K562 (cell line): ENCODE measurements around the gene RBPJL. TPM values are rescaled to one million over a fixed set of nuclear protein-coding genes. Genes with fewer than 3 reads are reported as not detected.
A peak's percentile ranks its signal among the peaks of the same experiment; 100 is the strongest.

Experiments
- BCOR ChIP-seq: fragments of 450-650 bp; IDR thresholded peaks from 2 replicates; pipeline ENCODE4 v1.6.1; 2016
- ESRRA ChIP-seq: fragments of 450-650 bp; IDR thresholded peaks from 2 replicates; pipeline ENCODE4 v1.6.1; 2014; ENCODE audit warnings: low read depth, mild to moderate bottlenecking, moderate library complexity, borderline replicate concordance
- FOS ChIP-seq: IDR thresholded peaks from 3 replicates; pipeline ENCODE4 v1.6.1; 2011; ENCODE audit not compliant: insufficient read length; ENCODE audit errors: extremely low read depth
- HNRNPK ChIP-seq: fragments of 200-400 bp; formaldehyde crosslinking; IDR thresholded peaks from one replicate; pipeline ENCODE4 v1.6.1; 2018; ENCODE audit warnings: mild to moderate bottlenecking, low read depth, low read length; ENCODE audit not compliant: poor library complexity, severe bottlenecking
- POLR2B ChIP-seq: fragments of 450-650 bp; IDR thresholded peaks from 2 replicates; pipeline ENCODE4 v1.6.1; 2018; ENCODE audit warnings: low read depth; ENCODE audit not compliant: partially characterized antibody
- RUNX1 ChIP-seq: sonication (generic); IDR thresholded peaks from 2 replicates; pipeline ENCODE4 v1.6.1; 2016; ENCODE audit warnings: antibody characterized with exemption, low read depth
- TCFL5 ChIP-seq: fragments of 250-450 bp; sonication (Bioruptor Pico); conservative IDR thresholded peaks from 2 replicates; pipeline ENCODE4 v1.6.1; 2021; ENCODE audit warnings: mild to moderate bottlenecking, moderate library complexity, matching md5 sums
- ZKSCAN1 ChIP-seq: fragments of 150-350 bp; IDR thresholded peaks from 2 replicates; pipeline ENCODE4 v1.6.1; 2016; ENCODE audit warnings: low read depth, low read length
- ZNF444 ChIP-seq: fragments of 250-450 bp; sonication (Bioruptor Pico); IDR thresholded peaks from 2 replicates; pipeline ENCODE4 v1.4.0; 2020; ENCODE audit warnings: mild to moderate bottlenecking, moderate library complexity
- ZNF76 ChIP-seq: fragments of 250-450 bp; sonication (Bioruptor Pico); IDR thresholded peaks from 2 replicates; pipeline ENCODE4 v1.4.0; 2020; ENCODE audit warnings: mild to moderate bottlenecking, moderate library complexity, borderline replicate concordance
- polyA plus RNA-seq, 8 experiments: library from polyadenylated mRNA; depleted of rRNA in 4 of 8; stranded (reverse) in 5 of 8; unstranded in 3 of 8; fragments of >200 nt; fragmentation: Nextera tagmentation in 2 of 8; fragmentation: Illumina TruSeq in 1 of 8; extraction: Ambion mirVana in 2 of 8; extraction: Trizol in 1 of 8; gene quantifications; 2 replicates each; pipeline versions ENCODE4 v1.2.1 to v1.2.3, GENCODE V29; 2011 to 2014; ENCODE audit warnings: inconsistent platforms in 1 of 8, missing spikeins in 1 of 8
- total RNA-seq, 7 experiments: library from RNA; depleted of rRNA in 6 of 7; stranded (reverse); fragments of >200 nt in 6 of 7; fragmentation: Illumina TruSeq in 2 of 7; extraction: Trizol in 2 of 7; gene quantifications; 2 replicates each; pipeline versions ENCODE4 v1.2.1 to v1.2.3, GENCODE V29; 2011 to 2021; ENCODE audit warnings: low replicate concordance in 1 of 7
- TF ChIP-seq, protein P1 (sequence below): sonication (generic); formaldehyde crosslinking; IDR thresholded peaks from 2 replicates; pipeline ENCODE4 v1.8.0; 2022; ENCODE audit warnings: mild to moderate bottlenecking, missing genetic modification reagents
- TF ChIP-seq, protein P2 (sequence below): fragments of 200-400 bp; formaldehyde crosslinking; IDR thresholded peaks from 2 replicates; pipeline ENCODE4 v1.6.1; 2017; ENCODE audit warnings: mild to moderate bottlenecking, low read depth, low read length, moderate library complexity
- TF ChIP-seq, protein P3 (sequence below), 2 experiments: IDR thresholded peaks; 2 replicates each; pipeline ENCODE4 v1.6.1; 2011; ENCODE audit warnings: borderline replicate concordance in 1 of 2, control low read depth in 1 of 2, low read depth in 1 of 2, low read length in 1 of 2, mild to moderate bottlenecking in 1 of 2, mixed read lengths in 1 of 2, moderate library complexity in 1 of 2; ENCODE audit not compliant: insufficient read depth in 1 of 2, insufficient read length in 1 of 2, poor library complexity in 1 of 2, severe bottlenecking in 1 of 2; ENCODE audit errors: extremely low read depth in 1 of 2
- TF ChIP-seq, protein P4 (sequence below): fragments of 250-450 bp; sonication (Bioruptor Pico); IDR thresholded peaks from 2 replicates; pipeline ENCODE4 v1.8.0; 2022; ENCODE audit warnings: inconsistent platforms, mild to moderate bottlenecking, moderate library complexity, borderline replicate concordance
- TF ChIP-seq, protein P5 (sequence below), 2 experiments: fragments of 450-650 bp in 1 of 2; IDR thresholded peaks; 2 replicates each; pipeline ENCODE4 v1.6.1; 2011 to 2017; ENCODE audit warnings: low read depth in 2 of 2, antibody characterized with exemption in 1 of 2, borderline replicate concordance in 1 of 2, low read length in 1 of 2, mild to moderate bottlenecking in 1 of 2, mixed read lengths in 1 of 2; ENCODE audit not compliant: control insufficient read depth in 1 of 2
- TF ChIP-seq, protein P6 (sequence below): sonication (generic); formaldehyde crosslinking; IDR thresholded peaks from 2 replicates; pipeline ENCODE4 v1.8.1; 2023; ENCODE audit warnings: mild to moderate bottlenecking, missing genetic modification reagents, moderate library complexity

RBPJL gene
- total and polyA plus RNA-seq, 9 of the 15 experiments (the other 6 are each of a cell fraction or from before 2014, with no cell fraction given): not detected

DNA sequence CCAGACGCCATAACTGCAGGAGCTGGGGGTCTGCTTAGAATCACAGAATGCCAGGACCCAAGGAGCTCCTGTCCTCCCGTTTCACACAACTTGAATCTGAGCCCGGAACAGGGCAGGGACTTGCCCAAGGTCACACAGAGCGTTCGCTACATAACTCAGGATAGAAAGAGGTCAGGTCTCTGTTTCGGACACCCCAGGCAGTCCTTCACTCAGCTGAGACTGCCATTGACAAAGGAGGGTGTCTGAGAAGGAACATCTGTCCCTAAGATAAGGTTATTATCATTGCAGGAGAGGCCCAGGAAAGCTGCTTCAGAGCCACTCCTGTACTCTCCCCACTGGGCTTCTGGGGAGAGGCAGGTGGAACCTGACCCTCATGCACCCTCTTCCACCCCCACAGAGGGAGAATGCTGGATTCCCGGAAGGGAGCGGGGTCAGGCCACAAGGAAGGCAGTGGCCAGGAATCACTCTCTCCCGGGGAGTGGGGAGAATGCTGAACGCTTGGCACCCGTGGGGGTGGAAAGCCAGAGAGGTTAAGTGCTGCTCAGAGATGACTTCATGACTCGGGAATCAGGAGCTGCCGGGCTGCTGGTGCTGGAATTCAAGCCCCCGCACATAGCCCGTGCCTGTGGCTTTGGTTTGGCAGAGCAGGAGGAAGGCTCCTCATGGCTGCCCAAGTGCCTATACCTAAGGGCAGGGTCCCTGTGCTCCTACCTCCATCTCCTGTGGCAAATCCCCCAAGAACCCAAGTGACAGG is 30.9 kb downstream of the RBPJL start (continued):
- TF ChIP-seq ZKSCAN1 (no peak), FOS (no peak), ESRRA (peak; percentile 82), POLR2B (no peak), HNRNPK (no peak), ZNF444 (no peak), RUNX1 (no peak), BCOR (peak; percentile 52), ZNF76 (CRISPR knock-in tag) (no peak), TCFL5 (CRISPR knock-in tag) (no peak)
- TF ChIP-seq, protein P1, sequence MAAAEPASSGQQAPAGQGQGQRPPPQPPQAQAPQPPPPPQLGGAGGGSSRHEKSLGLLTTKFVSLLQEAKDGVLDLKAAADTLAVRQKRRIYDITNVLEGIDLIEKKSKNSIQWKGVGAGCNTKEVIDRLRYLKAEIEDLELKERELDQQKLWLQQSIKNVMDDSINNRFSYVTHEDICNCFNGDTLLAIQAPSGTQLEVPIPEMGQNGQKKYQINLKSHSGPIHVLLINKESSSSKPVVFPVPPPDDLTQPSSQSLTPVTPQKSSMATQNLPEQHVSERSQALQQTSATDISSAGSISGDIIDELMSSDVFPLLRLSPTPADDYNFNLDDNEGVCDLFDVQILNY: no peak
- TF ChIP-seq, protein P2, sequence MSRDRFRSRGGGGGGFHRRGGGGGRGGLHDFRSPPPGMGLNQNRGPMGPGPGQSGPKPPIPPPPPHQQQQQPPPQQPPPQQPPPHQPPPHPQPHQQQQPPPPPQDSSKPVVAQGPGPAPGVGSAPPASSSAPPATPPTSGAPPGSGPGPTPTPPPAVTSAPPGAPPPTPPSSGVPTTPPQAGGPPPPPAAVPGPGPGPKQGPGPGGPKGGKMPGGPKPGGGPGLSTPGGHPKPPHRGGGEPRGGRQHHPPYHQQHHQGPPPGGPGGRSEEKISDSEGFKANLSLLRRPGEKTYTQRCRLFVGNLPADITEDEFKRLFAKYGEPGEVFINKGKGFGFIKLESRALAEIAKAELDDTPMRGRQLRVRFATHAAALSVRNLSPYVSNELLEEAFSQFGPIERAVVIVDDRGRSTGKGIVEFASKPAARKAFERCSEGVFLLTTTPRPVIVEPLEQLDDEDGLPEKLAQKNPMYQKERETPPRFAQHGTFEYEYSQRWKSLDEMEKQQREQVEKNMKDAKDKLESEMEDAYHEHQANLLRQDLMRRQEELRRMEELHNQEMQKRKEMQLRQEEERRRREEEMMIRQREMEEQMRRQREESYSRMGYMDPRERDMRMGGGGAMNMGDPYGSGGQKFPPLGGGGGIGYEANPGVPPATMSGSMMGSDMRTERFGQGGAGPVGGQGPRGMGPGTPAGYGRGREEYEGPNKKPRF: no peak
- TF ChIP-seq, protein P3, sequence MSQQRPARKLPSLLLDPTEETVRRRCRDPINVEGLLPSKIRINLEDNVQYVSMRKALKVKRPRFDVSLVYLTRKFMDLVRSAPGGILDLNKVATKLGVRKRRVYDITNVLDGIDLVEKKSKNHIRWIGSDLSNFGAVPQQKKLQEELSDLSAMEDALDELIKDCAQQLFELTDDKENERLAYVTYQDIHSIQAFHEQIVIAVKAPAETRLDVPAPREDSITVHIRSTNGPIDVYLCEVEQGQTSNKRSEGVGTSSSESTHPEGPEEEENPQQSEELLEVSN (IDR thresholded peaks at IDR 0.05; ENCODE audit: borderline replicate concordance in 1 of 2, extremely low read depth in 1 of 2, insufficient read depth in 1 of 2, insufficient read length in 1 of 2, low read depth in 1 of 2, low read length in 1 of 2, poor library complexity in 1 of 2, severe bottlenecking in 1 of 2): no peak
- TF ChIP-seq, protein P4, sequence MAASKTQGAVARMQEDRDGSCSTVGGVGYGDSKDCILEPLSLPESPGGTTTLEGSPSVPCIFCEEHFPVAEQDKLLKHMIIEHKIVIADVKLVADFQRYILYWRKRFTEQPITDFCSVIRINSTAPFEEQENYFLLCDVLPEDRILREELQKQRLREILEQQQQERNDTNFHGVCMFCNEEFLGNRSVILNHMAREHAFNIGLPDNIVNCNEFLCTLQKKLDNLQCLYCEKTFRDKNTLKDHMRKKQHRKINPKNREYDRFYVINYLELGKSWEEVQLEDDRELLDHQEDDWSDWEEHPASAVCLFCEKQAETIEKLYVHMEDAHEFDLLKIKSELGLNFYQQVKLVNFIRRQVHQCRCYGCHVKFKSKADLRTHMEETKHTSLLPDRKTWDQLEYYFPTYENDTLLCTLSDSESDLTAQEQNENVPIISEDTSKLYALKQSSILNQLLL (CRISPR knock-in tag): no peak
- TF ChIP-seq, protein P5, sequence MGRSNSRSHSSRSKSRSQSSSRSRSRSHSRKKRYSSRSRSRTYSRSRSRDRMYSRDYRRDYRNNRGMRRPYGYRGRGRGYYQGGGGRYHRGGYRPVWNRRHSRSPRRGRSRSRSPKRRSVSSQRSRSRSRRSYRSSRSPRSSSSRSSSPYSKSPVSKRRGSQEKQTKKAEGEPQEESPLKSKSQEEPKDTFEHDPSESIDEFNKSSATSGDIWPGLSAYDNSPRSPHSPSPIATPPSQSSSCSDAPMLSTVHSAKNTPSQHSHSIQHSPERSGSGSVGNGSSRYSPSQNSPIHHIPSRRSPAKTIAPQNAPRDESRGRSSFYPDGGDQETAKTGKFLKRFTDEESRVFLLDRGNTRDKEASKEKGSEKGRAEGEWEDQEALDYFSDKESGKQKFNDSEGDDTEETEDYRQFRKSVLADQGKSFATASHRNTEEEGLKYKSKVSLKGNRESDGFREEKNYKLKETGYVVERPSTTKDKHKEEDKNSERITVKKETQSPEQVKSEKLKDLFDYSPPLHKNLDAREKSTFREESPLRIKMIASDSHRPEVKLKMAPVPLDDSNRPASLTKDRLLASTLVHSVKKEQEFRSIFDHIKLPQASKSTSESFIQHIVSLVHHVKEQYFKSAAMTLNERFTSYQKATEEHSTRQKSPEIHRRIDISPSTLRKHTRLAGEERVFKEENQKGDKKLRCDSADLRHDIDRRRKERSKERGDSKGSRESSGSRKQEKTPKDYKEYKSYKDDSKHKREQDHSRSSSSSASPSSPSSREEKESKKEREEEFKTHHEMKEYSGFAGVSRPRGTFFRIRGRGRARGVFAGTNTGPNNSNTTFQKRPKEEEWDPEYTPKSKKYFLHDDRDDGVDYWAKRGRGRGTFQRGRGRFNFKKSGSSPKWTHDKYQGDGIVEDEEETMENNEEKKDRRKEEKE (IDR thresholded peaks at IDR 0.05; ENCODE audit: borderline replicate concordance in 1 of 2, control insufficient read depth in 1 of 2, low read depth in 2 of 2, low read length in 1 of 2): no peak
- TF ChIP-seq, protein P6, sequence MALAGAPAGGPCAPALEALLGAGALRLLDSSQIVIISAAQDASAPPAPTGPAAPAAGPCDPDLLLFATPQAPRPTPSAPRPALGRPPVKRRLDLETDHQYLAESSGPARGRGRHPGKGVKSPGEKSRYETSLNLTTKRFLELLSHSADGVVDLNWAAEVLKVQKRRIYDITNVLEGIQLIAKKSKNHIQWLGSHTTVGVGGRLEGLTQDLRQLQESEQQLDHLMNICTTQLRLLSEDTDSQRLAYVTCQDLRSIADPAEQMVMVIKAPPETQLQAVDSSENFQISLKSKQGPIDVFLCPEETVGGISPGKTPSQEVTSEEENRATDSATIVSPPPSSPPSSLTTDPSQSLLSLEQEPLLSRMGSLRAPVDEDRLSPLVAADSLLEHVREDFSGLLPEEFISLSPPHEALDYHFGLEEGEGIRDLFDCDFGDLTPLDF: no peak
